Stimulated activated naive CD8-positive, alpha-beta T cell treated with anti-CD3 and anti-CD28 coated beads, Interleukin-15, Interleukin-2, amounts not matched to agents 100 ng/mL and 50 ng/mL, for 24 hours (primary cell): ENCODE measurements around the gene AKAP13.
A peak's percentile ranks its signal among the peaks of the same experiment; 100 is the strongest.

Source experiments
- H3K27ac Mint-ChIP-seq: one replicate; pipeline ENCODE4 v1.8.0; 2021; ENCODE audit warnings: mild to moderate bottlenecking, mixed read lengths
- H3K27me3 Mint-ChIP-seq: one replicate; pipeline ENCODE4 v1.8.0; 2021; ENCODE audit warnings: mixed read lengths
- H3K36me3 Mint-ChIP-seq: one replicate; pipeline ENCODE4 v1.8.0; 2021; ENCODE audit warnings: low read depth, mixed read lengths
- H3K4me1 Mint-ChIP-seq: one replicate; pipeline ENCODE4 v1.8.0; 2021; ENCODE audit warnings: low read depth, mixed read lengths
- H3K4me3 Mint-ChIP-seq: one replicate; pipeline ENCODE4 v1.8.0; 2021; ENCODE audit warnings: mild to moderate bottlenecking, mixed read lengths
- H3K9me3 Mint-ChIP-seq: one replicate; pipeline ENCODE4 v1.8.0; 2021; ENCODE audit warnings: mixed read lengths

Gene AKAP13

DNA sequence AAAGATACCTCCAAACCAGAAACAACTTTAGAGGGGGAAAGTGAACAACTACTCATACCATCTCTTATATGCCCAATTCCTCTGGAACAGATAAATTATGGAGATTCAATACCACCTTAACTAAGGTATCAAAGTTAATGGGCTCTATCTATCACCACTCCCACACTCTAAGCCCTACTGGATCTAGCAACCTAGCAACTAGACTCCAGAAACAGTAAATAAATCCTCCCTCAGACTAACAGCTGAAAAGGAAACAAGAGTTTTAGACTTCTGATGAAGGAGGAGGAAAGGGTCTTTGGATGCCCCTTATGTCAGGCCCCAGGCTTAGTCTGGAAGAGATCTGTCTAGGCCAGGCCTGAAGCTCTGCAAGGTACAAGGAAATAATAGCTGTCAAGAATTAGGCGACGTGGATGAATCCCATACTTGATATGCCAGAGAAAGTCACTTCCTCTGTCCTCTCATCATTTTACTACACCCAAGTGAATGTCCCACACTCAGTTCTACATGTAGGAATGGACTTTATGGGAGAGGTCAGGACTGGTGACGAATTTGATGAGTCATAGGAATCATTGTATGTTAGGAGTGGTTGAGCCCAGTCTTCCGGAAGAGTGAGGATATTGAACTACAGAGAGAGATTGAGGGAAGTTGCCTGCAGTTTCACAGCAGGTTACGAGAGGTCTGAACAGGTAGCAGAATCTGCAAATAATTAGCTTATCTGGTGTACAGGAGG is 113.8 kb downstream of the AKAP13 start:
- no peaks in the 10 kb centered on the region for H3K9me3 Mint-ChIP-seq
- peak overlapping the region; percentile 5 for H3K27ac Mint-ChIP-seq
- H3K27me3 Mint-ChIP-seq, result no peaks in the 10 kb centered on the region
- peaks cover 9% of the 10 kb centered on the region for H3K36me3 Mint-ChIP-seq
- H3K4me3 Mint-ChIP-seq, result no peak overlapping the region
- peaks cover 83% of the 10 kb centered on the region for H3K4me1 Mint-ChIP-seq

GRCh38 chr15:85495096-85495495 is 114.7 kb downstream of the AKAP13 start:
- H3K36me3 Mint-ChIP-seq, result peaks cover 9% of the 10 kb centered on the region
- no peak overlapping the region for H3K4me3 Mint-ChIP-seq
- no peaks in the 10 kb centered on the region for H3K9me3 Mint-ChIP-seq
- no peaks in the 10 kb centered on the region for H3K27me3 Mint-ChIP-seq
- H3K27ac Mint-ChIP-seq, result no peak overlapping the region
- peaks cover 83% of the 10 kb centered on the region for H3K4me1 Mint-ChIP-seq

GRCh38 chr15:85495544-85495943 is 115.1 kb downstream of the AKAP13 start:
- Mint-ChIP-seq H3K27me3 (no peaks in the 10 kb centered on the region), H3K4me3 (no peak overlapping the region), H3K4me1 (peaks cover 83% of the 10 kb centered on the region), H3K9me3 (no peaks in the 10 kb centered on the region), H3K27ac (no peak overlapping the region), H3K36me3 (peaks cover 7% of the 10 kb centered on the region)

DNA sequence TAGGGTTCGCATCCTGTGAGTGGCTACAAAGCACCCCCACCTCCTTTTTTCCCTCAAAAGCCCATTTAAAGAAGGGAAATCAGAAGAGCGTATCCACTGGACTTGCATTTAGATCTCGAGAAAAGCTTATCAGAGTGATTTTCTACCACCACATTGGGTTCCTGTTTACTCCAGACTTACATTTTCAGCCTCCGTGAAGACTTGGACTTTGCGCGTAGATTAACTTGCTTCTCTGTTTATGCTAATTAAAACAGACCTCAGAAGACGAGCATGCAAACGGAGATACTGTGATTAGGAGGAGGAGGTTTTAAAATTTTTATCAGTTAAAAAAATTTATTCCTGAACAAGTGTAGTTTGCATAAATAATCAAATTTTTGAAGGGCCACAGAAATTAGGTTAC is 115.7 kb downstream of the AKAP13 start:
- H3K4me3 Mint-ChIP-seq, result no peak overlapping the region
- no peaks in the 10 kb centered on the region for H3K27me3 Mint-ChIP-seq
- H3K27ac Mint-ChIP-seq, result no peak overlapping the region
- H3K9me3 Mint-ChIP-seq, result no peaks in the 10 kb centered on the region
- H3K36me3 Mint-ChIP-seq, result peaks cover 4% of the 10 kb centered on the region
- H3K4me1 Mint-ChIP-seq, result peaks cover 83% of the 10 kb centered on the region

GRCh38 chr15:85496551-85497171 is 116.3 kb downstream of the AKAP13 start:
- Mint-ChIP-seq H3K4me1 (peaks cover 88% of the 10 kb centered on the region), H3K9me3 (no peaks in the 10 kb centered on the region), H3K27me3 (no peaks in the 10 kb centered on the region), H3K36me3 (peaks cover 4% of the 10 kb centered on the region), H3K4me3 (no peak overlapping the region), H3K27ac (no peak overlapping the region)

GRCh38 chr15:85497172-85497569 is 116.8 kb downstream of the AKAP13 start:
- Mint-ChIP-seq H3K4me1 (peaks cover 93% of the 10 kb centered on the region), H3K4me3 (no peak overlapping the region), H3K27ac (no peak overlapping the region), H3K36me3 (peaks cover 4% of the 10 kb centered on the region), H3K27me3 (no peaks in the 10 kb centered on the region), H3K9me3 (no peaks in the 10 kb centered on the region)

DNA sequence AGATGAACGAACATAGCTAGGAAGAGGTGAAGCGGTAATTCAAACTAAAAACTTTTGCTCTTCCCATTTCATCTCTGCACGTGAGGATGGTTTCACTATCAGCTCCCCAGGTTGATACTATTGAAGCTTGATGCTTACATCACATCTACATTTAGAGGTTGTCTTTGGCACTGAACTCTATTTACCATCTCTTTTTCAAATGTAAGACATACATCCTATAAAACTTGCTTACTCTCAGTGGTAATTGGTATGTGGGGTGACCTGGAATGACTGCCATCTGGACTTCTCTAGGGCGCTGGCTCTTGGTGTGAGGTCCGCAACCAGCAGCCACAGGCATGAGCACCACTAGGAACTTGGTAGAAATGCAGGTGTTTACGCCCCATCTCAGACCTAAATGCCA is 118.1 kb downstream of the AKAP13 start:
- no peaks in the 10 kb centered on the region for H3K9me3 Mint-ChIP-seq
- no peaks in the 10 kb centered on the region for H3K27me3 Mint-ChIP-seq
- H3K27ac Mint-ChIP-seq, result no peak overlapping the region
- H3K4me1 Mint-ChIP-seq, result peaks cover 97% of the 10 kb centered on the region
- no peak overlapping the region for H3K4me3 Mint-ChIP-seq
- H3K36me3 Mint-ChIP-seq, result peaks cover 4% of the 10 kb centered on the region

- H3K4me1 Mint-ChIP-seq, result peaks cover 95% of the 10 kb centered on the region
Measured at GRCh38 chr15:85499371-85499887, 119.0 kb downstream of the AKAP13 start.

GRCh38 chr15:85500060-85500708 is 119.8 kb downstream of the AKAP13 start:
- Mint-ChIP-seq H3K4me1 (peaks cover 97% of the 10 kb centered on the region), H3K9me3 (no peaks in the 10 kb centered on the region), H3K4me3 (no peak overlapping the region), H3K36me3 (no peaks in the 10 kb centered on the region), H3K27ac (no peak overlapping the region), H3K27me3 (no peaks in the 10 kb centered on the region)

More at GRCh38 chr15:85499371-85499887, 119.0 kb downstream of the AKAP13 start:
- peak overlapping the region; percentile 23 for H3K27ac Mint-ChIP-seq
- H3K36me3 Mint-ChIP-seq, result peaks cover 3% of the 10 kb centered on the region
- no peak overlapping the region for H3K4me3 Mint-ChIP-seq
- H3K27me3 Mint-ChIP-seq, result no peaks in the 10 kb centered on the region
- no peaks in the 10 kb centered on the region for H3K9me3 Mint-ChIP-seq

DNA sequence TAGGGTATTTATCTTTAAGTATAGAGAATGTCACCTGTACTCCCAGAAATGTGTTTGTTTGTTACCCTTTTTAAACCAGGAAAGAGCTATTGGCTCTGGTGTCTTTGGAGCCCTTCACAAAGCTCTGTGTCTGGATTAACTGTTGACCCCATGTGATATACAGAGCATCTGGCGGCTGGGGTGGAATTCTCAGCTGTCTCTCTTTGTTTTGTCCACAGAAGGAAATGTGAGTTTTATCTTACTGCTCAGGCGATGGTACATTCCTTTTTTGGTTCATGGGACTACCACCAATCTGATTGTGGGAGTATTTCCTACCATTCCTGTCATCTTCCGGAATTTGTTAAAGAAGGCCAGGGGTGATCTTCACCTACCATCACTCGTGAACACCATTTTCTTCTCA is 120.3 kb downstream of the AKAP13 start:
- Mint-ChIP-seq H3K4me1 (peaks cover 93% of the 10 kb centered on the region), H3K27me3 (no peaks in the 10 kb centered on the region), H3K4me3 (no peak overlapping the region), H3K27ac (no peak overlapping the region), H3K36me3 (no peaks in the 10 kb centered on the region), H3K9me3 (no peaks in the 10 kb centered on the region)

- H3K27me3 Mint-ChIP-seq, result no peaks in the 10 kb centered on the region
- peak overlapping the region; percentile 8 for H3K27ac Mint-ChIP-seq
- no peaks in the 10 kb centered on the region for H3K9me3 Mint-ChIP-seq
- H3K4me1 Mint-ChIP-seq, result peaks cover 87% of the 10 kb centered on the region
- no peak overlapping the region for H3K4me3 Mint-ChIP-seq
- no peaks in the 10 kb centered on the region for H3K36me3 Mint-ChIP-seq
Measured at GRCh38 chr15:85501574-85501973, 121.2 kb downstream of the AKAP13 start.

DNA sequence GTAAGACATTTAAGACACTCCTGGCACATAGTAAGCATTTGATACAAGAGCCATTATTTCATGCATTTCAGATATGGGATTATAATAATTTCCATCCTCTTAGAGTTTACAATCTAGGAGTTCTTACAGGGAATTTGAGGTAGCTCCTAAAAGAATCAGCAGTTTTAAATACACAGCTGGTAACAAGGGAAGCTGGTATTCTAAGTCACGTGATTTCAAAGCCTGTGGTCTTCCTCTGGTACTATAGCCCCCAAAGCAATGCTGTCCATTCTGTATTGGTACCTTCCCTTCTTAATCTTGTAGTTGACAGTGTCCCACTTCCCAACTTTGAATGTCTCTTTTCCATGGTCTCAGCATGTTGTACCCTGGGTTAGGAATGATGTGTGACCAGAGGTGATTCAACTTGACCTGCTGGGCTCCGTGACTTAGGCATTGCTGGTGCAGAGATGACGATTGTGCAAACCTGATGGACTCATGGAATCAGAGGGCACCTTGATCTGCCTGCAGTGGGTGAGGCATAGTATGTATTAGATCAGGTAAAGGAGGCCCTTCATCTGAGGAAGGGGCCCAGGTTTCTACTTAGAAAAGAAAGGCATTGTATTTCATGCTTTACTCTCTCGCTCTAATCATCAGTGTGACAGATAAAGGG is 122.9 kb downstream of the AKAP13 start:
- no peak overlapping the region for H3K4me3 Mint-ChIP-seq
- peaks cover 81% of the 10 kb centered on the region for H3K4me1 Mint-ChIP-seq
- H3K27ac Mint-ChIP-seq, result no peak overlapping the region
- no peaks in the 10 kb centered on the region for H3K9me3 Mint-ChIP-seq
- no peaks in the 10 kb centered on the region for H3K27me3 Mint-ChIP-seq
- peaks cover under 1% of the 10 kb centered on the region for H3K36me3 Mint-ChIP-seq

DNA sequence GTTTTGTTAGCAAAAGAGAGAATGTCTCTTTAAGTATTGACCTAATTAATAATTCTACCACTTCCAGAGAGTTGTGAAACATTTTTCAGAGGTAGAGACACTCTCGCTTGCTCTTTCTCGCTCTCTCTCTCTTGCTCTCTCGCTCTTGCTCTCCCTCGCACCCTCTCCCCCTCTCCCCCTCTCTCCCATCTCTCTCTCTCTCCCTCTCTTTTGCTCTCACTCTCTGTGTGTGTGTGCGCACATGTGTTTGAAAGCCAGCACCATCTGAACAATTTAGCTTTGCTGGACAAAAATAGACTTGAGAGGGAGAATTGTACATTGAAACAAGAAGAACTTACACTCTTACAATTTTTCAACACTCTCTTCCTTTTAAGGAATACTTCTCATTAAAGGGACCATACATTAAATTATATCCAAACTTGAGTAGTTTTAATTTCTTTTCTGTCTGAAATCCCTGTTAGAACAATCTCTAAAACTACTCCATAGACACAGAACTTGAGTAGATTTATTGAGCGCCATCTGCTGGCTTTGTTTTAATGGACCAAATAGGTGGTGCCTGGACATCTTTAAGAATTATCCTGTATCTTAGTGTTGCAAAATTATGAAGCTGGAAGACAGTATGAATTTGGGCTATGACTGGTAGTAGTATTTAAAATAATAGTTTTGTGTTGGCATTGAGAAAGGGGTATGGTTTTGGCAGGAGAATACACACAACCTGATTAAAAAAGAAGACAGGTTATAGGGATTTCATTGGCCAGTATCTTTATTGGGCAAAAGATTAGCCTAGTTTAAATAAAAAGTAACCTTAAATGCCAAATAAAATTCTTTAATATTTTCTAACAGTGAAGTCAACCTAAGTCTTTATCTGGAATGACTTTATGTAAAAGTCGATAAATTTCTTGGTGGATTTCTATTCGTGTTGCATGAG is 124.6 kb downstream of the AKAP13 start:
- no peak overlapping the region for H3K4me3 Mint-ChIP-seq
- H3K4me1 Mint-ChIP-seq, result peaks cover 71% of the 10 kb centered on the region
- H3K27ac Mint-ChIP-seq, result no peak overlapping the region
- no peaks in the 10 kb centered on the region for H3K9me3 Mint-ChIP-seq
- H3K27me3 Mint-ChIP-seq, result no peaks in the 10 kb centered on the region
- peaks cover 7% of the 10 kb centered on the region for H3K36me3 Mint-ChIP-seq

DNA sequence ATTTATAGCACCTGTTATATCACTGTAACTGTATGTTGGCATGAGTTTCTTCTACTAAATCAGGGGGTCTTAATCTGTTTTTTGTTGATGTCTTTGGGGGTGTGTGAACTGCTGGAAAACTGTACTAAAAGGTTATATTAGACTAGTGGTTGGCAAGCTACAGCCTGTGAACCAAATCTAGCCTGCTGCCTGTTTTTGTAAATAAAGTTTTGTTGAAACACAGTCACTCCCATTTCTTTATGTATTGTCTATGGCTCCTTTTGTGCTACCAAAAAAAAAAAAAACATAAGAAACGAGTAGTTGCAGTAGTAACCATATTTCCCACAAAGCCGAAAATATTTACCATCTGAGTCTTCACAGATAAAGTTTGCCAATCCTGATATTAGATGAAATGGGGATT is 126.7 kb downstream of the AKAP13 start:
- peaks cover 8% of the 10 kb centered on the region for H3K36me3 Mint-ChIP-seq
- H3K4me3 Mint-ChIP-seq, result no peak overlapping the region
- H3K27ac Mint-ChIP-seq, result no peak overlapping the region
- no peaks in the 10 kb centered on the region for H3K27me3 Mint-ChIP-seq
- H3K9me3 Mint-ChIP-seq, result no peaks in the 10 kb centered on the region
- H3K4me1 Mint-ChIP-seq, result peaks cover 62% of the 10 kb centered on the region
